HL-60/S4 treated with phorbol 12-myristate 13-acetate at 8.2 ng/mL for 4 days and 3 days (cell line): ENCODE data around the gene CCDC144A.
"Not testable (repeated sequence)": the region's sequence is repeated elsewhere in the genome, so short reads cannot be mapped to it uniquely, and the experiment has no call there.

Experiments
- in situ Hi-C: fragments of 300-500 bp; cut with MboI; formaldehyde crosslinking; loops from 2 replicates; pipeline ENCODE4 v1.15.0; 2022; ENCODE audit warnings: low sequenced_read_pairs

CCDC144A gene

DNA sequence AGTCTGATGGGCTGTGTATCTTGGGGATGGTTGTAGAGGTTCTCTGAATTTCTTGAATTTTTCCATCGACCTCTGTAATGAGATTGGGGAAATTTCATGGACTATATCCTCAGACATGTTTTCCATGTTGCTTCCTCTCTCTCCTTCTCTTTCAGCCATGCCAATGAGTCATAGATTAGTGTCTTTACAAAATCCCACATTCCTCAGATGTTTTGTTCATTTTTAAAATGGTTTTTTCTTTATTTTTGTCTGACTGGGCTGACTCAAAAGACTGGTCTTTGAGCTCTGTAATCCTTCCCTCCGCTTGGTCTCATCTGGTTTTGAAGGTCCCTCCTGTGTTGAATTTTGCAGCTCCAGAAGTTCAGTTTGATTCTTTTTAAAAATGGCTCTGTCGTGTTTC, 60.5 kb downstream of the CCDC144A start:
- in situ Hi-C loops, result not testable (repeated sequence)

DNA sequence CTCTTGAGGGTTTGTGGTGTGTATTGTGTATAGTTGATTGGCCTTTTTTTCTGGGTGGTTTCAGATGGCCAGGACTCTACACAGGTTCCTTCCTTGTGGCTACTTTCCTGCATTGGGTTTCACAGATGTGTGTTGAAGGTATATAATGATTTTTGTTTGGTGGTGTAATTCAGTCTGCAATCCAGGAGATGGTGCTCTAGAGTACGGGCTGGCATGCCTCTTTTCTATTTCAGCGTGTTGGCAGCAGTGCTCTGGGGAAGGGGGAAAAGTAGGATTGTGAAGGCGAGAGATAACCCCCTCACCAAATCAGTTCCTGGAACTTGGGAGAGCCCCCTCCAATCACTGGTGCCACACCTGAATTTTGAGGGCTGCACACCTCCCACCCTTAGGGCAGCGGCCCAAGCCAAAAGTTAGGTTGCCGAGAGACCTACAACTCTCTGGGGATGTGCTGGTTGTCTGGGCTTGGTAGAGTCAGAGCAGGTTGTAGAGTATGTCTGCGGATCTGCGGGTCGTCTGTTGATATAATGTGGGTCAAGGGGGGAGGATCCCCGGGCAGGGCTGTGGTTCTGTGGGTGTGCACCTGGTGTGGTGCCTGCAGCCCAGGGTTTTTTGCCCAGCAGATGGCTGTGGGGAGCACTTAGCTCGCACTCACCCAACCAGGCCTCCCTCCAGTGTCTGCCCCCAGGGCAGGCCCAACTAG, 61.3 kb downstream of the CCDC144A start:
- in situ Hi-C loops, result not testable (repeated sequence)

- in situ Hi-C loops, result not testable (repeated sequence)
Observed at GRCh38 chr17:16751924-16752287, 61.9 kb downstream of the CCDC144A start.

GRCh38 chr17:16757520-16757919, 67.5 kb downstream of the CCDC144A start:
- in situ Hi-C loops, result not testable (repeated sequence)

GRCh38 chr17:16758177-16758576, 68.1 kb downstream of the CCDC144A start:
- in situ Hi-C loops, result not testable (repeated sequence)

DNA sequence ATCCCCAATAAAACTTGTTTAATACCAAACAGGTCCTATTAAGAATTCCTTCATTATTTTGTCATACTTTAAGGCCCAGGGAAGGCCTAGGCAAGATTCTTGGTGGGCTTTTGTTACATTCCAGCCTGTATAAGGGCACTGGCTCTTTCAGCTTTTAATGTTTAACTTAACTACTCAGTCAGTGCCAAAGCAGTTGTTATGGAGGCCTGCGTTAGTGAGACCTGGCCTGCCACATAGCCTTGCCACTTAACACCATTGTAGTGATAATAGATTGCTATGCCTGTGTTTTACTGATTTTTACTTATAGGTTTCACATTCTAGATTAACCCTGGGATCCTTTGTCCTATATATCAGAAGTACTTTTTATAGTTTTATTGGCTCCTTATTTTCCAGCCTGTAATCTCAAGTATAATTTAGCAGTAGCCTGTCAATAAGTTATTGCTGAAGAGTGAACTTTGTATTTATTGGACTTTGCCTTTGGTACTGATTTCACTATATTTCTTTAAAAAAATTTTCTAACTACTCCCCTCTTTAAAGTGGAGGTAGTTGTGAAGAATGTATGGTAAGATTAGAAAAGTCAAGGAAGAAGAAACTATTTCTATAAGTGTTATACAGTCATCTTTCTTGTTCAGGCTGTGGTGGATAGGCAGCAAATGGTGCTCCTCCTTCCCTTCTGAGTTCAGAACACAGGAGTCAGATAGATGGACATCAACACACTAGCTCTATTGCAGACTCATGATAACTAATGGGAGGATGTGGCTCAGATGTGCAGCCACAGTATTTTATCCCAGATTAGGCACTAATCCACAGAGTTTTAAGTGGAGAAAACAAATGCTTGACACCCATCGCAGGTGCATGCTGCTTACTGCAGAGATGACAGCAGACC, 78.5 kb downstream of the CCDC144A start:
- in situ Hi-C loops, result not testable (repeated sequence)

GRCh38 chr17:16772394-16773145, 82.5 kb downstream of the CCDC144A start:
- in situ Hi-C loops, result not testable (repeated sequence)

- in situ Hi-C loops, result not testable (repeated sequence)
Observed at GRCh38 chr17:16773146-16773522, 83.1 kb downstream of the CCDC144A start.

- in situ Hi-C loops, result not testable (repeated sequence)
Observed at GRCh38 chr17:16787851-16788250, 97.8 kb downstream of the CCDC144A start.

DNA sequence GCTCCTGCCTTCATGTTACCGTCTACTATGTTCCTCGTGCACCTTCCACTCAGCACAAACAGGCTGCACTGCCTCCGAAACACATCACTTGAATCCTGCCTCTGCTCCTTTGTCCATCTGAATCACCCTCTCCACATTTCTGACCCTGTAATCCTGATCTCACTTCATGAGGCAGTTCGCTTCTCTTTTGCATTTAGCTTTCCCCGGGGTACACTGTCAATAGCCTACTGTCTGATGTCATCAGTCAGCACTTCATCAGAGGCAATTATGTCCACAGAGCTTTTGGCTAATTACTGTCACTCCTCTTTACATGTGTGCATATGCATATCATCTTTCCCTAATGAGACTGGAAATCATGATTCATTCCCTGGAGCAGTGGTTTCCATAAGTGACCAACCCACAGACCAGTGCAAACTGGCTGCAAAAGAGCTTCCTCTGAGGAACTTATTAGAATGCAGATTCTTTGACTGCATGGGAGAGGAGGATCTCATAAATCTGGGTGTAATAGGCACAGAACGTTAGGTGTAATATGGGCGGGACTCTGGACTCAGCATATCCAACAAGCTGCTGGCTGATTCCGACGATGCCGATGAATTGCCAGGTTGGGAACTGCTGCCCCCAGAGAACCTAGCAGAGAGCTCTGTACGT, 99.0 kb downstream of the CCDC144A start:
- in situ Hi-C loops, result not testable (repeated sequence)

DNA sequence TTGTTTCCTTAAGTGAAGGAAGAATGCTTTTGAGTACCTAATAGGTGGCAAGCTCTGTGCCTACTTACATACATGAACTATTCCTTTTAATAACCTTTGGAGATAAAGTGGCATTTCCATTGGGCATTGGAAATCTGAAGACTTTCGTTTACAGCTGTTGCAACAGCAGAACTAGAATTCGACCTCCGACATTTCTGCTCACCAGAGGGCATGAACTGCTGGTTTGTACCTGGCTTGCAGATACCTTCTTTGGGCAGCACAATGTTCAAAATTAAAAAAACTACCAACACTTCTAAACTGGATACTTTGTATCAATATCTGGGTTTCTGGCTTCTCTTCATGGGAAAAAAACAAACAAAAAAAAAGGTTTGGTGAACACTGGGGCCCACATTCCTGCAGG, 99.6 kb downstream of the CCDC144A start:
- in situ Hi-C loops, result not testable (repeated sequence)

- in situ Hi-C loops, result not testable (repeated sequence)
Observed at GRCh38 chr17:16790313-16790871, 100.4 kb downstream of the CCDC144A start.

DNA sequence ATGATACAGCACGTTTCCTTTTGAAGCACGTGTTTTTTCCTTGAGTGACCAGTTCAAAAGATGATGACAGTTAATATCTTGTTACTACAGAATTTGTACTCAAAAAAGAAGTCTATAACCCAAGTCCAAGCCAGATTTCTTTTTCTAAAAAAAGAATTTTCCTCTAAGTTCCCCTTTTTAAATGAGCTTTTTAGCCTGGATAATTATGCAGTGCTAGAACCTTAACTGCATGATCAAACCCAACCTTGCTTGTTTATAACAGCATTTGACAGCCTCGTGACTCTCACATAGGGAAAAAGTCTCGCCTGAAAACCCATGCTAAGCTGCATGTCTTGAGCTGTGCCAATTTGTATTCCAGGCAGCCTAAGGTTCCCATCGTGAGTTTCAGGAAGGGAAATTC, 104.2 kb downstream of the CCDC144A start:
- in situ Hi-C loops, result not testable (repeated sequence)

GRCh38 chr17:16795894-16796293, 105.9 kb downstream of the CCDC144A start:
- in situ Hi-C loops, result not testable (repeated sequence)

GRCh38 chr17:16804851-16805250, 114.8 kb downstream of the CCDC144A start:
- in situ Hi-C loops, result not testable (repeated sequence)

DNA sequence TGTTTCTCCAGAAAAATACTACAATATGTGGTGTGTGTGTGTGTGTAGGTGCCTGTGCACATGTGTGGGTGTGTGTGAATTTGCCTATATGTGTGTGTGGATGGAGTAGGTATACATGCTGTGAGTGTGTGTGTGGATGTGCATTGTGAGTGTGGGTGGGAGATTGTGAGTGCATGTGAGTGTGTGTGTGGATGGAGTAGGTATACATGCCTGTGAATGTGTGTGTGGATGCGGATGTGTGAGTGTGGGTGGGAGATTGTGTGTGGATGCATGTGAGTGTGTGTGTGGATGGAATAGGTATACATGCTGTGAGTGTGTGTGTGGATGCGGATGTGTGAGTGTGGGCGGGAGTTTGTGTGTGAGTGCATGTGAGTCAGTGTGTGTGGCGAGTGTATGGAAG, 116.6 kb downstream of the CCDC144A start:
- in situ Hi-C loops, result not testable (repeated sequence)

GRCh38 chr17:16807620-16808019, 117.6 kb downstream of the CCDC144A start:
- in situ Hi-C loops, result not testable (repeated sequence)

GRCh38 chr17:16810236-16810635, 120.2 kb downstream of the CCDC144A start:
- in situ Hi-C loops, result not testable (repeated sequence)

DNA sequence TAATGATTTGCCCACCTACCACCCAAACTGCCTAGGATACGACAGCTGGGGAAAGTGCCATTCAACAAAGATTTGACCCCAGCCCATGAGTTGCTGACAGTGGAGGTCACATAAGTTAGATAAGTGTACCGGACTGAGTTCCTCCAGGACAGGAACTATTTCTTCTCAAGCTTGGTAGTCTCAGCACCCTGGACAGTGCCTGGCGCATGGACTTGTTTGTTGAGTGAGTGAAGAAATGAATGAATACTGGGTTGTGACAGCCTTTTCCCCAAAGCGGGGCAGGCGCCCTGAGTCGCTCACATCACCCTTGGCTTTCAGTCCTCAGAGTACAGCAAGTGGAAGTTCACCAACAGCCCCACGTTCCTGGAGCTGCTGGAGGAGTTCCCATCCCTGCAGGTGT, 122.1 kb downstream of the CCDC144A start:
- in situ Hi-C loops, result not testable (repeated sequence)

DNA sequence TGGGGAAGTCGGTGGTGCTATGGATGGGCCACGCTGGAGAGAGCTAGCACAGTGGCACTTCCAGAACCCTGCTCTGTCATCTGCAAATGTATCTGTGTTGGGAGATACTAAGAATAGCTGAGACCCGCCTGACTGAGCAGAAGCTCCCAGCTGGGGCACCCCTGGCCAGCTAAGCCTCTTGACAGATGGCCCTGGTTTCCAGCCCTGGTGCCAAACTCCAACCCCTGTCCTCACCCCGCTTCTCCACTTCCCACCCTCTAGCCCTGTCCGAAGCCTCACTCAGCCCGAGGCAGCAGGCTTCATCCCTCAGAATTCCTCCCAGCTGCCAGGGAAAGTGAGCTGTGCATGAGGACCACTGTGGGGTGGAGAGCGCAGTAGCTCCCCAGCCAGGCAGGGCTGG, 124.4 kb downstream of the CCDC144A start:
- in situ Hi-C loops, result no loop called here

GRCh38 chr17:16817201-16817600, 127.2 kb downstream of the CCDC144A start:
- in situ Hi-C loops, result no loop called here
